Activated CD8-positive, alpha-beta memory T cell treated with anti-CD3 and anti-CD28 coated beads for 24 hours (primary cell): Measurements from ENCODE around the gene PLD3.
A peak's percentile ranks its signal among the peaks of the same experiment; 100 is the strongest.

Experiments
- DNase-seq: peaks from one replicate; pipeline ENCODE4 v3.0.0-alpha.2; 2020

Gene PLD3, protein sequence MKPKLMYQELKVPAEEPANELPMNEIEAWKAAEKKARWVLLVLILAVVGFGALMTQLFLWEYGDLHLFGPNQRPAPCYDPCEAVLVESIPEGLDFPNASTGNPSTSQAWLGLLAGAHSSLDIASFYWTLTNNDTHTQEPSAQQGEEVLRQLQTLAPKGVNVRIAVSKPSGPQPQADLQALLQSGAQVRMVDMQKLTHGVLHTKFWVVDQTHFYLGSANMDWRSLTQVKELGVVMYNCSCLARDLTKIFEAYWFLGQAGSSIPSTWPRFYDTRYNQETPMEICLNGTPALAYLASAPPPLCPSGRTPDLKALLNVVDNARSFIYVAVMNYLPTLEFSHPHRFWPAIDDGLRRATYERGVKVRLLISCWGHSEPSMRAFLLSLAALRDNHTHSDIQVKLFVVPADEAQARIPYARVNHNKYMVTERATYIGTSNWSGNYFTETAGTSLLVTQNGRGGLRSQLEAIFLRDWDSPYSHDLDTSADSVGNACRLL

DNA sequence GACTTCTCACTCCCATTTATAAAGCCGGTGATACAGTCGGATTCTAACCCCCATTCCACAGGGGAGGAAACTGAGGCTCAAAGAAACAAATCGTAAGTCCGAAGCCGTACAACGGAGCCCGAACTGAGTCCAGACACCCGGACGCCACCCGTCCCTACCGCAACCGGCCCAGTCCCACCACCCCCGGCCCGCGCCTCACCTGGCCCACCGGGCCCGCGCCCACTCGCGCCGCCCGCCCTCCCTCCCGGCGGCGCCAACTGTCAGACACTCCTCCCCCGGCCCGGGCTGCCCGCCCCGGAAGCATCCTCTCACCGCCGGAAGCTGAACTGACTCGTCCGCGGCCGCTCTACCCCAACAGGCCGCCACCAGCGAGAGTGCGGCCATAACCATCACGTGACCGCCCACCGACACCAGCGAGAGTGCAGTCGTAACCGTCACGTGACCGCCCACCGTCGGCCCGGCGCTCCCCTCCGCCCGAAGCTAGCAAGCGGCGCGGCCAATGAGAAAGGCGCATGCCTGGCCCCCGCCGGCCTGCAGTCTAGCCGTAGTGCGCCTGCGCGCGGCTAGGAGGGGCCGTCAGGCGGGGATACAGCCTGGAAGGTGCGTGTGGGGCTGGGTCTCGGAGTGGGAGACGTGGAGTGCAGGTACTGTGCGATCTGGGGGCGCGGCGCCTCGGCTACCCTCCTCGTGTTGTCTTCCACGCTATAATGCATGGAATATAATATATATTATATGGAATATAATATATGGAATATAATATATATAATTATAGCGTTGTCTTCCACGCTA, at the start of gene PLD3, which contains the start of gene C19orf47:
PLD3 (plus strand) TSS at position 571 of the 789 bp plus-strand sequence. CDS start 17,789 bp downstream, outside the sequence.
C19orf47 (minus strand) TSS at position 273 of the 789 bp plus-strand sequence. CDS start 6,540 bp downstream, outside the sequence.
- peak; percentile 96 for DNase-seq

DNA sequence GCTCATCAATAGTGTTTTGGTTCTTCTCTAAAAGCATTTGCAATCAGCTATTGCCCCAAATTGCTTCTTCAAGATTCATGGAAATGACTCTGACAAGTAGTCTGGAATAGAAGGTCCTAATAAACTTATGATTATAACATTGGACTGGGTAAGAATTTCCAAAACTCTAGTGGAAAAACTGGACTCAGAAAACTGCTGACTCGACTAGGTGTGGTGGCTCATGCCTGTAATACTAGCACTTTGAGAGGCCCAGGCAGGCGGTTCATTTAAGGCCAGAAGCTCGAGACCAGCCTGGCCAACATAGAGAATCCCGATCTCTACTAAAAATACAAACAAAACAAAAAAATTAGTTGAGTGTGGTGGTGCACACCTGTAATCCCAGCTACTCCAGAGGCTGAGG, 47.8 kb upstream of the PLD3 start:
- no peak for DNase-seq

DNA sequence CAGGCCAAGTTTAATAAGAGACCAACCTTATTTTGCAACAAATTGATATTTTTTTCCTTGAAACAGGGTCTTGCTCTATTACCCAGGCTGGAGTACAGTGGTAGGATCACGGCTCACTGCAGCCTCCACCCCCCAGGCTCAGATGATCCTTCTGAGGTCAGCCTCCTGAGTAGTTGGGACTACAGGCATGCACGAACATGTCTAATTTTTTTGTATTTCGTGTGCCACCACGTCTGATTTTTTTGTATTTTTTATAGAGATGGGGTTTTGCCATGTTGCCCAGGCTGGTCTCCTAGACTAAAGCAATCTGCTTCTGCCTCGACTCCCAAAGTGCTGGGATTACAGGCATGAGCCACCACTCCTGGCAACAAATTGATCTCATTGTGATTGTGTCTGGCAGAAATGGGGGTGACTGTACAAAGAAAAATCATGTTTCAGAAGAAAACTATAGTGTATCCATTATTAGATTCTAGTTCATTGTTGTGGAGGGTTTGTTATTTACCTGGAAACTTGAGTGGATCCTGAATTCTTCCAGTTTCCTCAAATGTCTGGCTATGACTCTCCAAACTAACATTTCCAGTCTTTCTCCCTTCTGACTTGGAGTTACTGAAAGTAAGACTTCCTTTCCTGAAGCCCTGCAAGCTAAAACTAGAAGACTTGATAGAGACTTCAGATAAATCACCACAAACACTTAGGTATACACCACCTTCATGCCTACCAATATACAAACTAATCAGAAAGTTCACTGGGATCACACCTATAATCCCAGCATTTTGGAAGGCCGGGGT, 46.1 kb upstream of the PLD3 start:
- DNase-seq, result no peak

DNA sequence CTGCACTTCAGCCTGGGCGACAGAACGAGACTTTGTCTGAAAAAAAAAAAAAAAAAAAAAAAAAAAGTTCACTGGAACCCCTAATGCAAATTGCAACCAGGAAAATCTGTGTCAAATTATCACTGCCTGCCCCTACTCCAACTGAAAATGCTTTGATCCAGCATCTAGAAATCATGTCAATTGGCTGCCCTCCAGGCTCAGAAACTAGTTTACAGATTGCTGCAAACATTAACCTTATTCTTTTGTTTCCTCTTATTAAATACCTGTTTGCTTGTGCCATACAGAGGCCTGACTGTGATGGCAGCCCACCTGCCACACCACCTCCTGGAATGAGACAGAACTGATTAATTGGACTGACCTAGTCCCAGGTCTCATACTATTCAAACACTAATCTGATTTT, 44.7 kb upstream of the PLD3 start:
- no peak for DNase-seq

DNA sequence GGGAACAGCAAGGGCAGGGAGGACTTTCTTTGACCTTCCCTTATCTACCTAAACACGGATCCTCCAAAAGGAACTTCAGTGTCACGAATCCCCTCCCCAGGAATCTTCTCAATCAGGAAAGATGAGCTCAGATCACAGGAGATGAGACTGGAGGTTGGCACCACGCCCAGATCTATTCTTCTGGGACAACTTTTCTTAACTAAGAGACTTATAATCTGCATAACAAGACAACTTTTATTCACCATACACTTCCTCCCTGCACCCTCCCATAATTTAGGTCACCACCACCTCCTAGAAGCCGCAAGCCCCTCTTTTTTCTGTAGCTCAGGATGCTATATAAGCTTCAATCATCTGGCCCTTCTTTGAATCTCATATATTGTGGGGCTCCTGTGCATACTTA, 44.2 kb upstream of the PLD3 start:
- no peak for DNase-seq

DNA sequence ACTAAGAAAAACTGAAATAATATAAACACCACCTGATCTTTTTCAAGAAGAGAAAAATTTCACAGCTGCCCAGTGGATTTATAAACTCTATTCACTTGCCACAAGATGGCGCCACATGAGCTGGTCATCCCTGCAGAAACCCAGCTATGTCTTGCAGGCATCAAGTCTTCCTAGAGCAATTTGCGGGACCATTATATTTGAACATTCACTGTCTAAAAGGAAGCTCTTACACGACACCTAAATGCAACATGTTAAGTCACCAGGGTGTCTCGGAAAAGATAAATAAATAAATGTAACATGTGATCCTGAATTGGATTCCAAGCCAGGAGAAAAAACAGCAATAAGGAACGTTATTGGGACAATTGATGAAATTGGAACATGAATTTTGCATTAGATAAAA, 43.1 kb upstream of the PLD3 start:
- DNase-seq, result peak; percentile 81

DNA sequence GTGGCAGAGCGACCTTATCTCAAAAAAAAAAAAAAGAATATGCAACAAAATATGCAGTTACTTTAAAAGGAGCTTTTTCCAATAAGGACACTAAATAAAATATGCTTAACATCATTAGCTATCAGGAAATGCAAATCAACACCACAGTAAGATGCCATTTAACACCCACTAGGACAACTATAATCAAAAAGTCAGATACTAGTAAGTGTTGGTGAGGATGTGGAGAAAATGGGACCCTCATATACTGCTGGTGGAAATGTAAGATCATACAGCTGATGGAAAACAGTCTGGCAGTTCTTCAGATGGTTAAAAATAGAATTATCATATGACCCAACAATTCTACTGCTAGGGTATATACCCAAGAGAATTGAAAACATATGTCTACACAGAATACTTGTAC, 38.8 kb upstream of the PLD3 start:
- no peak for DNase-seq

DNA sequence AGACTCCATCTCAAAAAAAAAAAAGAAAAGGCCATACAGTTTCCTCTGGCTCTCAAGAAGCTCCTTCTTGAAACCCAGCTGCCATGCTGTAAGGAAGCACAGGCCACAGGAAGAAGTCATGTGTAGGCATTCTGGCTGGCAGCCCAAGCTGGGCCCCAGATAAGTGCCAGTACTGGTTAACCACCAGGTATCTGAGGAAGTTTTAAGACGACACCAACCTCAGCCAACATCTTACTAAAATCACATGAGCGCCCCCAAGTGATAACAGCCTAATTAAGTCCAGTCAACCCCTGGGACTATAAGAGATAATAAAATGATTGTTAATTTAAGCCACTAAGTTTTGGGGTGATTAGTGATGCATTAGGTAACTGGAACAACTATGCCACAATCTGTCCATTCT, 36.0 kb upstream of the PLD3 start:
- no peak for DNase-seq

DNA sequence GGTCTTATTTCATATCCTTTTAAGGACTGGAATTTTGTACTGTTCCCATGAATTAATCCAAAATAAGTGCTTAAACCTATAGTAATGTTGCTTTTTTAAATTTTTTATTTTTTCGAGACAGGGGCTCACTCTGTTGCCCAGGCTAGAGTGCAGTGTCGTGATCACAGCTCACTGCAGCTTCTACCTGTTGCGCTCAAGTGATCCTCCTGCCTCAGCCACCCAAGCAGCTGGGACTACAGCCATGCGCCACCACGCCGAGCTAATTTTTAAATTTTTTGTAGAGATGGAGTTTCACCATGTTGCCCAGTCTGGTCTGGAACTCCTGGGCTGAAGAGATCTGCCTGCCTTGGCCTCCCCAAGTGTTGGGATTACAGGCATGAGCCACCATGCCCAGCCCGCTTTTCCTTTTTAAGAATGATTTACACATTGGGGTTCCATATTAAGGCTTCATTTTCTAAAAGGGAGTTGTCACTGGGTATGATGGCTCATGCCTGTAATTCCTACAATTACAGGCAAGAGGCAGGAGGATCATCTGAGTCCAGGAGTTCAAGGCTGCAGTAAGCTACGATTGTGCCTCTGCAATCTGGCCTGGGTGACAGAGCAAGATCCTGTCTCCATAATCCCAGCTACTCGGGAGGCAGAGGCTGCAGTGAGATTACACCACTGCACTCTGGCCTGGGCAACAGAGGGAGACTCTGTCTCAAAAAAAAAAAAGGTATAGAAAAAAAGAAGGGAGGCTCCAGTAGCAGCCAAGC, 35.1 kb upstream of the PLD3 start:
- DNase-seq, result no peak

DNA sequence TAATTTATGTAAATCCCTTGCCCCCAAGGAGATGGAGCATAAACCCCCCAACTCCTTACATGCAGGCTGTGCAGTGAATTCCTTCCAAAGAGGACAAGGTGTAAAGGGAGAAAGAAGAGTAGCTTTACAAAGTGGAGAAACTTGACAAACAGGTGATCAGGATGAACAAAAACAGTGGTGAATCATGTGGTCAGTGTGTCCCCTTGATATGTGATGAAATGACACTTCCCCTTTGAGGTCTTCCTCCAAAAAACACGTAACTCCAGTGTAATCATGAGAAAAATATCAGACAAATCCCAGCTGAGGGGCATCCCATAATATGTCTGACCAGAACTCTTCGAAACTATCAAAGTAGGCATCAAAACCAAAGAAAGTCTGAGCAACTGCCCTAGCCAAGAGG, 33.8 kb upstream of the PLD3 start:
- no peak for DNase-seq

DNA sequence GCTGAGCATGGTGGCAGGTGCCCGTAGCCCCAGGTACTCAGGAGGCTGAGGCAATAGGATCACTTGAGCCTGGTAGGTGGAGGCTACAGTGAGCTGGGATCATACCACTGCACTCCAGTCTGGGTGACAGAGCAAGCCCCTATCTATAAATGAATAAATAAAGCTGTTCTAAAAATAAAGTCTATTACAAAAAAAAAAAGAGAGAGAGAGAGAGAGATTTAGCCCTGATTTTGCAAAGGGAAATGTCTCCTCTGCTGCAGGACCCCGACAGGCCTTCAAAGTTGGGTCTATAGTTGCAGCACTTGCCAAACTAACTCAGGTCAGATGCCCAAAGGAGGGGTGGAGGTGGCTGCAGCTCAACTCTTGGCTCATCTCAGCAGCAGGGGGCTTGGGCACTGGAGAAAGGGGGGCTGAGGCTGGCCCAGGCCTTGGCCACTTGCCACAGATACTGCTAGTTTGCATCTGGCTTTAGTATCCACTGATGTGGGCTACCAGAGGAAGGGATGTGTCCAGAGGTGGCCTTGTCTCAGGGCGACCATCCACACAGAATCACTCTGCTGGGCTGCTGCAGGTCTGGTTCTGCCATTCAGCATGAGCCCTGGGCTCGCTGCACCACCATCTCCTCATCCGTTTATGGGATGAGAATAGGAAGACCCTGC, 32.6 kb upstream of the PLD3 start:
- no peak for DNase-seq

DNA sequence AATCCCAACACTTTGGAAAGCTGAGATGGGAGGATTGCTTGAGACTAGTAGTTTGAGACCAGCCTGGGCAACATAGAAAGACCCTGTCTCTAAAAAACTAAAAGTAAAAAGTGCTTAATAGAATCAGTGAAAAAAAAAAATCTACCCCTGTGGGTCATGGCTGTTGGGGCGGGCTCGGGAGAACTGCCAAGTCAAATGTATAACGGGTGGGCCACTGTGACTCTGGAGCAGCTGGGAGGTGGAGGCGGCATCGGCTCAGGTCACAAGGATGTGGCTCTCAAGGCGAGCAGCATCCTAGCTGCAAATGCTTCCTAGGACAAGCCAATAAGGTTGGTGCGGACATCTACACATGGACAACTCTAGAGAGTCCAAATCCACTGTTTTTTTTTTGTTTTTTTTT, 31.2 kb upstream of the PLD3 start:
- no peak for DNase-seq

DNA sequence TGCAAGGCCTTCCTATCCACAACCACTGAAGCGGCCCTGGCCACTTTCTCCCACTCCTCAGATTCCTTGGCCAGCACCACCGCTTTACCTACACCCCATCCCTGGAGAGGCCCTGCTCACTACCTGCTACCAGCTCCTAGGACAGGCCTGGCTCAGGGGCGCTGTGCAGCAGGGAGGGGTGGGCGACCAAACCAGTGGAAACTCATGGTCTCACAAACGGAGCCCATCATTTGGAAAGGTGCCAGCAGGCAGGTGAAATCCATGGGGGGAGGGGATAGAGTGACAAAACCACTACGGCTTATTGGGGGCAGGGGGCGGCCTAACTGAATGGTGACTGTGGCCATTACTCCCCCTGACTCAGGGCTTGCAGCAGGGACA, 27.9 kb upstream of the PLD3 start:
- DNase-seq, result no peak

DNA sequence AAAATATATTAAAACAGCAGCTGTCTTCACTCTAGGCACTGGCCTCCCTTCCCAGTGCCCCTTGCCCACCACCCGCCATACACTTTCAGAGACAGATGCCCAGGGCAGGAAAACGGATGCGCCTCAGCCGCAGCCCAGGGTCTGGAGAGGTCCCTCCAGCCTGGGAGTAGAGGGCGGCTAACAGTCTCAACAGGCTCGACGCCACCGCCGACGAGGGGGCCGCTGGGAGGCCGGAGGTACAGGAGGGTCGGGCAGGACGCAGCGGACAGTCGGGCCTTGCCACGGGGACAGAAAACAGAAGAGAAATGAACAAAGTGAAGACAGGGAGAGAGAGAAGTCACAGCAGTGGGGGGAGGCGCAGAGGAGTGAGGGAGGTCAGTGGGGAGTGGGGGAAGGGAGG, 27.4 kb upstream of the PLD3 start:
- DNase-seq, result no peak

DNA sequence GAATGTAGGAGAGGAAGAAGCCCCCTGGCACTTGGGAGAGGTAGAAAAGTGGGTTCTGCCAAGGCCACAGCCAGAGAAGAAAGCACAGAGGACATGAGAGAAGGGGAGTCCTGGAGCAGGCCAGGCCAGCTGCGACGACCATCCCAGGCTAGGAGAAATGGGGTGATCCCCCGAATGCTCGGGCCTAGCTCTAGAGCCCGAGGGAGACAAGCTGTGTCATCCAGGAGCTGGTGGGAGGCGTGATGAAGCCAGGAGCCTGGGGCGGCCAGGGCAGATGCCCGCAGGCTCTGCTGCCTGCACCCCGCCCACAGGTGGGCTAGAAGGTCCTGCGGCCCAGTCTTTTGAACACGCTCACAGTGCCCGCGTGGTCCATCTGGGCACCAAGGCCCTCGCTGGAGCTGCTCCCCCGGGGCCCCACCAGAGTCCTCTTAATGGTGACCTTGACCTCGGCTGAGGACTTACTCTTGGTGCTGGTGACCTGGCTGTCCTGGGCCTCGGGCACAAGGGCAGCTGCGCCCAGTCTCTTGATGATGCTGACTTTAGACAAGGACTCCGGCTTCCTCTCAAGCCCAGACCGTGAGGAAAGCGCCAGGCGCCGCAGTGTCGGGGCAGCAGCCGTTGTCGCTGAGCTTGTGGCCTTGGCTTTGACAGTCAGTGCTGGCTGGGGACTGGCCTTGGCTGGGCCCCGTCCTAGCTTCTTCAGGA, 26.8 kb upstream of the PLD3 start:
- no peak for DNase-seq

DNA sequence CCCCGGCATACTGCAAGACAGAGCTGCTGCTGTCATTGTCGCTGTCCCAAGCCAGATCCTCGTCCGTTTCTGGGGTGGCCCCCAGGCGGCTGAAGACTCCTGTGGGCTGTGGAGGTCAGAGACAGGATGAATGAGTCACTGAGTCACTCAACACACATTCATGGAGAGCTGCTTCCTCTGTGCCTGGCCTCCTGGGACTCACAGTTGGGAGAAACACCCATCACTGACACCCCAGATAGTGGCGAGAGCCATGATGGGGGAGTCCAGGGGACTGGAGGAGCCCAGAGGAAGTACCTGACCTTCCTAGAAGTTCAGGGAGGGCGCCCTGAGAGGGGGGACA, 26.3 kb upstream of the PLD3 start:
- no peak for DNase-seq

DNA sequence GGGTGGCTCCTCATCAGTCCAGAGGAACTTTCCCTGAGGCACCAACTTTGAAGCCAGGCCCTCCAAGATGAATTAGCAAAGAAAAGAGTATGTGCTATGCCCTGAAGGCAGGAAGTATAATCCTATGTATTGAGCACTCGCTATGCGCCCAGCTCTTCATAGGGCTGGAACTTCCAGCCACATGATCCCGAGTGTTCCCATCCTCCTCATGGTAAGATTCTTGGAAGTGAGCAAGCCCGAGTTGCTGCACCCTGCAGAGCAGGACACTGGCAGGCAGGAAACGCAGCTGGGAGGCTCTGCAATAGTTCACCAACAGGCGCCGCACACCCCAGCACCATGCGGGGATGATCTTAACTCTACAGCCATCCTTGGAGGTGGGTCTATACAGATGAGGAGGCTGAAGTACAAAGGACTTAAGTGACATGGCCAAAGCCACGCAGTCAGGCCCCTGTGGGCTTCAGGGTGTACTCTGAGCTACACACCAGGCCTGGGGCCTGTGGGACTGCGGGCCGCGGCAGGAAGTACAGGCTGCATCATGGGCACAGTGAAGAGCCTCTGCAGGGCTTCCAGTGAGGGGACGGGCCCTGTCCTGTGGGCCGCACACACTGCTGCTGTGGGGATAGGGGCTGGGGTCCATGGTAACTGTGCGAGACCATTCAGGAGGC, 25.4 kb upstream of the PLD3 start:
- no peak for DNase-seq

DNA sequence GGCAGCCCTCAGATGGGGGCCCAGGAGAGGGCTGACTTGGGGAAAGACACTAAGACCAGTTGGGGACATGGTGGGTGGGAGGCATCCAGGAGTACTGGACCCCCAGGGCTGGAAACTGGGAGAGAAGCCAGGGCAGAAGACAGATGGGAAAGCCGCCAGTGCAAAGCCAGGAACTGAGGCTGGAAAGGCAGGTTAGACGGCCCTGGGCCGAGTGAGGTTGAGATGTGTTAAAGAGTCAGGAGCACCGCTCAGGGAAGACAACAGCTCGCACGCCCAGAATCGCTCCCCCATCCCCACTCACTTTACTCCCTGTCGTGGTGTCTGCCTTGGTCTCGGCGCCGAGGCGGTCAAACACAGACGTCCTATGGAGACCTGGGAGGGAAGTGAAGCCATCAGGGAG, 24.8 kb upstream of the PLD3 start:
- no peak for DNase-seq

DNA sequence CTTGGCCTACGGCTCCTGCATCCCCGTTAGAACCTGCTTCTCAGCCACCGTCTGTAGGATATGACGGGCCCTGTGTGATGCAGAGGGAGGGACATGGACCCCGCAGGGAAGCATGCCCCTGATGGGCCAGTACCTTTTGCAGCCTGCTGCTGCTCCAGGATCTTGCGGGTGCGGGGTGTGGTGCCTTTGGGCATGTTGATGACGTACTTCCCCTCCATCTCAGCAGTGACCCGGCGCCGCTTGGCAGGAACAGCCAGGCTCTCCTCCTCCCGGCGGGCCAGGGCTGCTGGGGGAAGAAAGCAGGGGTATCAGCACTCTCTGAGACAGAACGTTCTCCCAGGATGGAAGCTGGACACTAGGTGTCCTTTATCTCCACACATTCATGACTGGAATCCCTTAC, 22.3 kb upstream of the PLD3 start:
- DNase-seq, result no peak

DNA sequence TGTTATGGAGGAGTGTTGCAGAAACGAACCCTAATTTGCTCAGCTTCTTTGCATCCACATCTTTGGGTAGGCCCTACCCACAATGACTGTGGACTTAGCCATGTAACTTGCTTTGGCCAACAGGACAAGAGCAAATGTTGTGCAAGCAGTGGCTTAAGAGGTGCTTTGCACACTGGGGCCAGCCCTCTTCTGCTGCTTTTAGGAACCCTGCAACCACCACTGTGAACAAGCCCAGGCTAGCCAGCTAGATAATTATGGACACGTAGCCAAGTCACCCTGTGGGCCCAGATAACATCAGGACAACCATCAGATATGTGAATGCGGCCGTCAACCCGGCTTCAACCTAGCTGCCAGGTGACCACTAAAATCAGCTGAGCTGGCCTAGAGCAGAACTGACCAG, 17.4 kb upstream of the PLD3 start:
- no peak for DNase-seq

DNA sequence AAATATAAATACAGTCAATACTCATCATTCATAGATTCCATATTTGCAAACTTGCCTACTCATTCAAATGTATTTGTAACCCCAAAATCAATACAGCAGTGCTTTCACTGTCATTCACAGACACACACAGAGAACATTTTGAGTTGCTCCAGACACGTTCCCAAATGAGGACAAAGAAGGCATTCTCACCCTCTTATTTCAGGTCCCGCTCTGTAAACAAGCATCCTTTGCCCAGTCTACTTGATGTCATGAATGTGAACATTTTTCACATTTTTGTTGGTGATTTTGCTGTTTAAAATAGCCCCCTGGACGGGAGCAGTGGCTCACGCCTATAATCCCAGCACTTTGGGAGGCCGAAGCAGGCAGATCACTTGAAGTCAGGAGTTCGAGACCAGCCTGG, 15.8 kb upstream of the PLD3 start:
- DNase-seq, result no peak
